Caco-2 (cell line): ENCODE results near the gene ULK2. TPM values are rescaled to one million over a fixed set of nuclear protein-coding genes. Genes with fewer than 3 reads are reported as not detected.
A peak's percentile ranks its signal among the peaks of the same experiment; 100 is the strongest.
"Not testable (repeated sequence)": the region's sequence is repeated elsewhere in the genome, so short reads cannot be mapped to it uniquely, and the experiment has no call there.

Source experiments
- BruUV-seq: library from RNA; stranded (reverse); fragments of 400-500 nt; replicated peaks from 2 replicates; lab custom pipeline; 2021; lab: Mats Ljungman, UMichigan
- CTCF ChIA-PET: fragments of 300-600 bp; sonication (Branson Sonifier 250); formaldehyde crosslinking; loops from one replicate; lab custom pipeline; 2022; ENCODE audit warnings: antibody characterized with exemption; lab: Charles Lee
- POLR2A ChIA-PET: fragments of 300-600 bp; sonication (Branson Sonifier 250); formaldehyde crosslinking; loops from one replicate; lab custom pipeline; 2022; ENCODE audit warnings: antibody characterized with exemption; lab: Charles Lee
- DNase-seq, 2 experiments: peaks; one replicate each; pipeline versions ENCODE4 v3.0.0 to v3.0.0-alpha.2; 2020 to 2022
- H3K27me3 ChIP-seq: replicated peaks from 2 replicates; pipeline ENCODE4 v1.6.0; 2011; ENCODE audit warnings: low read length; ENCODE audit not compliant: control insufficient read depth, insufficient read depth
- H3K36me3 ChIP-seq: 2 replicates; pipeline ENCODE4 v1.5.1; 2011; ENCODE audit warnings: low read length; ENCODE audit not compliant: control insufficient read depth, insufficient read depth
- H3K4me1 ChIP-seq: fragments of 250-450 bp; sonication (Bioruptor Pico); 2 replicates; pipeline ENCODE4 v1.5.1; 2020; ENCODE audit warnings: mild to moderate bottlenecking
- H3K4me3 ChIP-seq: 2 replicates; pipeline ENCODE4 v1.5.1; 2011; ENCODE audit warnings: low read depth, mild to moderate bottlenecking, control low read depth, low read length
- H3K9me3 ChIP-seq: fragments of 250-450 bp; sonication (Bioruptor Pico); 2 replicates; pipeline ENCODE4 v1.5.1; 2020; ENCODE audit warnings: mild to moderate bottlenecking, moderate library complexity
- H3K27ac Mint-ChIP-seq: one replicate; pipeline ENCODE4 v1.8.0; 2022; ENCODE audit warnings: mixed read lengths; ENCODE audit not compliant: unreplicated experiment
- H3K27me3 Mint-ChIP-seq: one replicate; pipeline ENCODE4 v1.8.0; 2022; ENCODE audit warnings: mixed read lengths; ENCODE audit not compliant: insufficient read depth, unreplicated experiment
- H3K36me3 Mint-ChIP-seq: one replicate; pipeline ENCODE4 v1.8.0; 2022; ENCODE audit warnings: mild to moderate bottlenecking, mixed read lengths; ENCODE audit not compliant: insufficient read depth, unreplicated experiment
- H3K4me1 Mint-ChIP-seq: one replicate; pipeline ENCODE4 v1.8.0; 2022; ENCODE audit warnings: low read depth, mixed read lengths; ENCODE audit not compliant: unreplicated experiment
- H3K4me3 Mint-ChIP-seq: one replicate; pipeline ENCODE4 v1.8.0; 2022; ENCODE audit warnings: mild to moderate bottlenecking, moderate library complexity, mixed read lengths; ENCODE audit not compliant: unreplicated experiment
- H3K9me3 Mint-ChIP-seq: one replicate; pipeline ENCODE4 v1.8.0; 2022; ENCODE audit warnings: mixed read lengths; ENCODE audit not compliant: unreplicated experiment
- intact Hi-C: fragments of 100-400 bp; cut with micrococcal nuclease; formaldehyde crosslinking; loops from one replicate; pipeline ENCODE4 v1.10.0; 2022; ENCODE audit not compliant: unreplicated experiment
- total RNA-seq: library from RNA; stranded (reverse); gene quantifications from 2 replicates; pipeline ENCODE4 v1.2.3, GENCODE V29; 2022
- TF ChIP-seq, protein P1 (sequence below), 2 experiments: fragments of 200-600 bp in 1 of 2; IDR thresholded peaks; 1 replicate in 1 of 2; 2 replicates in 1 of 2; pipeline versions ENCODE4 v1.5.1 to v1.8.0; 2011 to 2022; ENCODE audit warnings: antibody characterized with exemption in 1 of 2, control low read depth in 1 of 2, inconsistent platforms in 1 of 2, low read depth in 1 of 2, low read length in 1 of 2, mild to moderate bottlenecking in 1 of 2, moderate library complexity in 1 of 2; ENCODE audit not compliant: insufficient read depth in 1 of 2, severe bottlenecking in 1 of 2, unreplicated experiment in 1 of 2

The ULK2 gene
- total RNA-seq, 1 experiment from 2014 or later = 9.2 TPM

DNA sequence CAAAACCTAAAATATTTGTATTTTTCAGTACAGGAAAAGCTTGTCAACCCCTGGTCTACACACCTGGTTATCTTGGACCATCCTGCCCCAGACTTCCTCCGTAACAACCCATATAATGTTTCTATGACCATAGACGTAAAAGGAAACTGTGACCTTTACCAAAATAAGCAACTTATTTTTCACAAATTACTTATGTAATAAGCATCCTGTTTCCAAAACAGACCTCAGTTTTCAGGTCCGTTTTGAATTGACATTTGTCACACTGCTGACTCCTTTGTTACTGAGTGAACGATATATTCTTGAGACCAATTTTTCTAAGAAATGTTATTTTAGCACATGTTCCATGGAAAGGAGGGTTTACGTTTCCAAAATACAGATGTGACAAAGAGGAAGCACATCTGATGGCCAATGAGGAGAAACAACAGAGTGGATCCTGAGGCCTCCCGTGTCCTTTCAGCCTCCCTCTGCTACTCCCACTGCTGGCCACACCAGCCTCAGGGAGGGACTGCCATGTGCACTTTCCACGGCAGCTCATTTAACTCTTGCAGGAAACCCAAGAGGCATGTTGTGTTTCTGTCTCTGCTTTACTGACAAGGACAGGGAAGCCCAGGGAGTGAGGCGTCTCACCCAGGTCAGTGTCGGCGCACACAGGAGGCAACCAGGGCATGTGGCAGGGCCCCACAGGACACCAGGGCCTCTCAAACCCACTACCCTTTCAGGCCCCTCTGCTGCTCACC, 99.5 kb downstream of the ULK2 start:
- intact Hi-C loops = loop anchor here (5.0 kb wide), 2 partner anchors 51 to 176 kb away; partner anchors contain the start of gene SLC47A2
- H3K9me3 Mint-ChIP-seq = no peaks in the 10 kb centered on the region
- POLR2A ChIA-PET = no interaction called here

DNA sequence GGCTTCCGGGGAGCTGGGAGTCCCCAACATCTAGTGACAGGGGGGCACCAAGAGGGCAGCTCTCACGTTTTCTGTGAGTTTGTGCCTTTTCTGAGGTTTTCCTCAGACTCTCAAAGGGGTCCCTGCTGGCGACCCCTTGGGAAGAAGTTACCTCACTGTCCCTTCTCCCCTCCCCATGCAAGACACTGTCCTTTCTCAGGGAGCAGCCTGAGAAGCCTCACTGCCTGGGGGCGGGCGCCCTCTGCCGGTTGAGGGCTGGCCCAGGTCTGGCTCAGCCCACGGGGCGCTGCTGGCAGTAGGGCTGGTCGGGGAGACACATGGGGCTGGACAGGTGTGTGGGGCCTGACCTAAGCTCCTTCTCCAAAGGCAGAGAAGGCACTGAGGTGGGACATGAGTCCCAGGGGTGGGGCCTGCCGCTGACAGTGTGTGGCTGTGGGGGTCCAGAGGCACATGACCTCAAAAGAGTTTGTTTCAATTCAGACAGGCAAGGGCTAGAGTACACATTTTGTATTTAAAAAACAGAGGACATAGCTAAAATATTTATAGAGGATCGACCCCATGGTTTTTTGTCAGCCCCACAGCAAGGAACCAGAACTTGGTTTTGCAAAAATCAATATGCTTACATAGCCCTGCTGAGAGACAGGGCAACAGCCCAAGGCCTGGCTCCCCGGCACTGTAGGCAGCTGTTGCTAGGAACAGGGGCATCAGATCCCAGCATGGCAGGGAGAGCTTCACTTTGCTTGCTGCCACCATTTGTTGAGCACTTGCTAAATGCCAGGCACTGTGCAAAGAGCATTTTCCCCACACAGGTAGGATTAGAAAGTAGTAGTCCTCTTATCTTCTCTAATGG, 101.1 kb downstream of the ULK2 start:
- TF ChIP-seq, protein P1, sequence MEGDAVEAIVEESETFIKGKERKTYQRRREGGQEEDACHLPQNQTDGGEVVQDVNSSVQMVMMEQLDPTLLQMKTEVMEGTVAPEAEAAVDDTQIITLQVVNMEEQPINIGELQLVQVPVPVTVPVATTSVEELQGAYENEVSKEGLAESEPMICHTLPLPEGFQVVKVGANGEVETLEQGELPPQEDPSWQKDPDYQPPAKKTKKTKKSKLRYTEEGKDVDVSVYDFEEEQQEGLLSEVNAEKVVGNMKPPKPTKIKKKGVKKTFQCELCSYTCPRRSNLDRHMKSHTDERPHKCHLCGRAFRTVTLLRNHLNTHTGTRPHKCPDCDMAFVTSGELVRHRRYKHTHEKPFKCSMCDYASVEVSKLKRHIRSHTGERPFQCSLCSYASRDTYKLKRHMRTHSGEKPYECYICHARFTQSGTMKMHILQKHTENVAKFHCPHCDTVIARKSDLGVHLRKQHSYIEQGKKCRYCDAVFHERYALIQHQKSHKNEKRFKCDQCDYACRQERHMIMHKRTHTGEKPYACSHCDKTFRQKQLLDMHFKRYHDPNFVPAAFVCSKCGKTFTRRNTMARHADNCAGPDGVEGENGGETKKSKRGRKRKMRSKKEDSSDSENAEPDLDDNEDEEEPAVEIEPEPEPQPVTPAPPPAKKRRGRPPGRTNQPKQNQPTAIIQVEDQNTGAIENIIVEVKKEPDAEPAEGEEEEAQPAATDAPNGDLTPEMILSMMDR (IDR thresholded peaks at IDR 0.05; ENCODE audit: insufficient read depth in 1 of 2, low read depth in 1 of 2, low read length in 1 of 2, severe bottlenecking in 1 of 2, unreplicated experiment in 1 of 2) = peak; percentile 97 to 99
- Histone ChIP-seq H3K36me3 (no peaks in the 10 kb centered on the region), H3K4me1 (0 out of 2 replicates have a peak, but pooled peaks cover 7% of the 10 kb centered on the region), H3K27me3 (no peaks in the 10 kb centered on the region), H3K4me3 (no peak overlapping the region), H3K9me3 (no peaks in the 10 kb centered on the region)
- no peaks in the 10 kb centered on the region for H3K4me1 Mint-ChIP-seq
- no peaks in the 10 kb centered on the region for H3K9me3 Mint-ChIP-seq
- H3K27me3 Mint-ChIP-seq = no peaks in the 10 kb centered on the region
- CTCF ChIA-PET = interaction anchor here (0.7 to 2.1 kb wide), 9 partner anchors 18 to 404 kb away, joined by 3 to 10 read pairs (median 3); partner anchors contain the start of genes ALDH3A2 and B9D1
- no TSS peak for BruUV-seq
- no peak overlapping the region for H3K27ac Mint-ChIP-seq
- peak; percentile 77 to 90 for DNase-seq
- POLR2A ChIA-PET = no interaction called here
- no peak overlapping the region for H3K4me3 Mint-ChIP-seq
- H3K36me3 Mint-ChIP-seq = no peaks in the 10 kb centered on the region
- intact Hi-C loops = loop anchor here (1.0 to 5.0 kb wide), 6 partner anchors 49 to 404 kb away; partner anchors contain the start of genes ALDH3A2, B9D1 and SLC47A2

More for the DNA sequence above, 99.5 kb downstream of the ULK2 start:
- H3K4me1 ChIP-seq = 0 out of 2 replicates have a peak, but pooled peaks cover 7% of the 10 kb centered on the region
- Mint-ChIP-seq H3K27ac (no peak overlapping the region), H3K4me3 (no peak overlapping the region), H3K36me3 (no peaks in the 10 kb centered on the region), H3K27me3 (no peaks in the 10 kb centered on the region), H3K4me1 (no peaks in the 10 kb centered on the region)
- CTCF ChIA-PET = interaction anchor here (2.1 kb wide), 1 partner anchor 406 kb away, joined by 5 read pairs; the partner anchor contains the start of gene B9D1
- TF ChIP-seq, protein P1 (IDR thresholded peaks at IDR 0.05; ENCODE audit: insufficient read depth in 1 of 2, low read depth in 1 of 2, low read length in 1 of 2, severe bottlenecking in 1 of 2, unreplicated experiment in 1 of 2) = no peak
- DNase-seq = no peak
- no peak overlapping the region for H3K4me3 ChIP-seq
- H3K36me3 ChIP-seq = no peaks in the 10 kb centered on the region
- no TSS peak for BruUV-seq
- no peaks in the 10 kb centered on the region for H3K9me3 ChIP-seq
- no peaks in the 10 kb centered on the region for H3K27me3 ChIP-seq

DNA sequence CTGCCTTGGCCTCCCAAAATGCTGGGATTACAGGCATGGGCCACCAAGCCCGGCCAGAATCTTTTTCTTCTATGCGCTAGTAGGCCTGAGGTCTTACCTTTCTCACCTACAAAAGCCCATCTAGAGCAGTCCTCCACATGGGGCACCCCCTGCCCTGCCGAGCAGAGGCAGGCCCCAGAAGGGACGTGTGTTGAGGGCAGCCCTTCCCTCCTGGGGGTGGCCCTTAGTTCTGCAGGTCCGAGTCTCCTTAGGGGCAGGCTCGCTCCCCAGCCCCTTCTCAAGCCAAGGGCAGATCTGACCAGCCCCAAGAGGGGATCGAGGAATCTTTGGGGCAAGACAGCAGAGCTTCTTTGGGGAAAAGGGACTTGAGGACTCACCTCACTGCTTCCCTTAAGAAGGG, 101.7 kb downstream of the ULK2 start:
- no TSS peak for BruUV-seq

DNA sequence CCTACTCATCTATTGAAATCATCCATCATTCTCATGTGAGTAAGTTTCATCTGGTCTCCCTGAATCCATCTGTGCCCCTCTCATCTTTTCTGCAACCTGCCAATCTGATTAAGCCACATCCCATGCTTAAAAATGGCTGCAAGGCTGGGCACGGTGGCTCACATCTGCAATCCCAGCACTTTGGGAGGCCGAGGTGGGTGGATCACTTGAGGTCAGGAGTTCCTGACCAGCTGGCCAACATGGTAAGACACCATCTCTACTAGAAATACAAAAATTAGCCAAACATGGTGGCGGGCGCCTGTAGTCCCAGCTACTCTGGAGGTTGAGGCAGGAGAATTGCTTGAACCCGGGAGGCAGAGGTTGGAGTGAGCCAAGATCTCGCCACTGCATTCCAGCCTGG, 103.7 kb downstream of the ULK2 start:
- BruUV-seq, H3K36me3 ChIP-seq, H3K4me3 Mint-ChIP-seq, H3K4me1 Mint-ChIP-seq, DNase-seq, H3K27me3 Mint-ChIP-seq, H3K36me3 Mint-ChIP-seq, H3K27me3 ChIP-seq, H3K9me3 Mint-ChIP-seq, H3K27ac Mint-ChIP-seq, H3K9me3 ChIP-seq, H3K4me1 ChIP-seq, POLR2A ChIA-PET, H3K4me3 ChIP-seq: not testable (repeated sequence)
- intact Hi-C loops = loop anchor here (5.0 kb wide), 1 partner anchor 62 kb away; no protein-coding TSS in a partner anchor
- CTCF ChIA-PET = interaction anchor here (0.7 to 1.2 kb wide), 2 partner anchors 116 to 132 kb away, joined by 3 to 4 read pairs; partner anchors contain the start of gene ALDH3A2

More for the DNA sequence above, 101.7 kb downstream of the ULK2 start:
- TF ChIP-seq, protein P1 (IDR thresholded peaks at IDR 0.05; ENCODE audit: insufficient read depth in 1 of 2, low read depth in 1 of 2, low read length in 1 of 2, severe bottlenecking in 1 of 2, unreplicated experiment in 1 of 2) = no peak
- Histone ChIP-seq H3K4me3 (no peak overlapping the region), H3K4me1 (0 out of 2 replicates have a peak, but pooled peaks cover 7% of the 10 kb centered on the region), H3K27me3 (no peaks in the 10 kb centered on the region), H3K36me3 (no peaks in the 10 kb centered on the region), H3K9me3 (no peaks in the 10 kb centered on the region)
- no peak overlapping the region for H3K4me3 Mint-ChIP-seq
- ChIA-PET POLR2A (no interaction called here), CTCF (interaction anchor here (0.7 to 2.1 kb wide), 8 partner anchors 17 to 404 kb away, joined by 3 to 10 read pairs (median 4); partner anchors contain the start of genes ALDH3A2 and B9D1)
- no peak for DNase-seq
- H3K36me3 Mint-ChIP-seq = no peaks in the 10 kb centered on the region
- H3K27me3 Mint-ChIP-seq = no peaks in the 10 kb centered on the region
- intact Hi-C loops = loop anchor here (1.0 to 5.0 kb wide), 6 partner anchors 49 to 403 kb away; partner anchors contain the start of genes ALDH3A2, B9D1 and SLC47A2
- H3K9me3 Mint-ChIP-seq = no peaks in the 10 kb centered on the region
- H3K27ac Mint-ChIP-seq = no peak overlapping the region
- H3K4me1 Mint-ChIP-seq = no peaks in the 10 kb centered on the region
